COR-L47 (cell line): Measurements from ENCODE around the gene SCUBE1.
"Not testable (repeated sequence)": the region's sequence is repeated elsewhere in the genome, so short reads cannot be mapped to it uniquely, and the experiment has no call there.

Experiments
- DNase-seq: peaks from one replicate; lab custom pipeline; 2025; lab: John Stamatoyannopoulos, UW

Gene SCUBE1

GRCh38 chr22:43301866-43302265 is 41.3 kb downstream of the SCUBE1 start:
- no peak for DNase-seq

GRCh38 chr22:43300891-43301676 is 42.1 kb downstream of the SCUBE1 start:
- no peak for DNase-seq

GRCh38 chr22:43299736-43300135 is 43.4 kb downstream of the SCUBE1 start:
- DNase-seq, result no peak

GRCh38 chr22:43298062-43298801 is 44.9 kb downstream of the SCUBE1 start:
- no peak for DNase-seq

- no peak for DNase-seq
Measured at GRCh38 chr22:43297270-43298061, 45.7 kb downstream of the SCUBE1 start.

GRCh38 chr22:43296276-43296902 is 46.8 kb downstream of the SCUBE1 start:
- DNase-seq, result no peak

- DNase-seq, result no peak
Measured at GRCh38 chr22:43295660-43296059, 47.5 kb downstream of the SCUBE1 start.

- DNase-seq, result no peak
Measured at GRCh38 chr22:43295173-43295572, 48.0 kb downstream of the SCUBE1 start.

- no peak for DNase-seq
Measured at GRCh38 chr22:43293655-43294392, 49.3 kb downstream of the SCUBE1 start.

- DNase-seq, result no peak
Measured at GRCh38 chr22:43293259-43293654, 49.9 kb downstream of the SCUBE1 start.

GRCh38 chr22:43292630-43293018 is 50.5 kb downstream of the SCUBE1 start:
- DNase-seq, result no peak

GRCh38 chr22:43291381-43291780 is 51.8 kb downstream of the SCUBE1 start:
- DNase-seq, result no peak

GRCh38 chr22:43289976-43290721 is 53.0 kb downstream of the SCUBE1 start:
- DNase-seq, result peak; percentile 83

- no peak for DNase-seq
Measured at GRCh38 chr22:43289531-43289963, 53.6 kb downstream of the SCUBE1 start.

GRCh38 chr22:43288807-43289420 is 54.3 kb downstream of the SCUBE1 start:
- no peak for DNase-seq

GRCh38 chr22:43288378-43288777 is 54.8 kb downstream of the SCUBE1 start:
- no peak for DNase-seq

- DNase-seq, result no peak
Measured at GRCh38 chr22:43287441-43287840, 55.7 kb downstream of the SCUBE1 start.

- no peak for DNase-seq
Measured at GRCh38 chr22:43281394-43281793, 61.8 kb downstream of the SCUBE1 start.

GRCh38 chr22:43280523-43280886 is 62.7 kb downstream of the SCUBE1 start:
- not testable (repeated sequence) for DNase-seq

- DNase-seq, result no peak
Measured at GRCh38 chr22:43279867-43280522, 63.2 kb downstream of the SCUBE1 start.
